SK-N-SH treated with all-trans-retinoic acid at 6 μM for 48 hours (cell line): ENCODE results near the gene DTX1.

Experiments
- ATAC-seq: fragments of 200-7000 bp; cut with Tn5 transposase; 3 replicates; pipeline ENCODE4 v1.9.1; 2020; ENCODE audit warnings: mild to moderate bottlenecking, moderate library complexity
- ARNTL ChIP-seq: fragments of 450-650 bp; formaldehyde crosslinking; IDR thresholded peaks from 2 replicates; pipeline ENCODE4 v1.5.0; 2020; ENCODE audit warnings: low read depth, mild to moderate bottlenecking, moderate library complexity, borderline replicate concordance
- BACH2 ChIP-seq: fragments of 250-450 bp; sonication (Bioruptor Pico); IDR thresholded peaks from 2 replicates; pipeline ENCODE4 v1.9.0; 2021; ENCODE audit warnings: mild to moderate bottlenecking, borderline replicate concordance
- CSDC2 ChIP-seq: fragments of 250-450 bp; sonication (Bioruptor Pico); IDR thresholded peaks from 2 replicates; pipeline ENCODE4 v1.5.0; 2020; ENCODE audit warnings: mild to moderate bottlenecking, moderate library complexity
- CSRNP3 ChIP-seq: fragments of 250-450 bp; sonication (Bioruptor Pico); IDR thresholded peaks from 2 replicates; pipeline ENCODE4 v1.5.1; 2021; ENCODE audit warnings: mild to moderate bottlenecking, moderate library complexity
- ESRRG ChIP-seq: fragments of 250-450 bp; sonication (Bioruptor Pico); IDR thresholded peaks from 2 replicates; pipeline ENCODE4 v1.6.1; 2021; ENCODE audit warnings: mild to moderate bottlenecking
- ISL1 ChIP-seq: fragments of 250-450 bp; sonication (Bioruptor Pico); IDR thresholded peaks from 2 replicates; pipeline ENCODE4 v2.1.2; 2022; ENCODE audit warnings: mild to moderate bottlenecking, moderate library complexity
- OSR1 ChIP-seq: fragments of 250-450 bp; sonication (Bioruptor Pico); IDR thresholded peaks from 2 replicates; pipeline ENCODE4 v1.8.0; 2022; ENCODE audit warnings: moderate library complexity, mild to moderate bottlenecking, inconsistent platforms
- PPARA ChIP-seq: fragments of 250-450 bp; sonication (Bioruptor Pico); IDR thresholded peaks from 2 replicates; pipeline ENCODE4 v1.5.0; 2020; ENCODE audit warnings: mild to moderate bottlenecking, borderline replicate concordance
- RARB ChIP-seq: fragments of 250-450 bp; sonication (Bioruptor Pico); IDR thresholded peaks from 2 replicates; pipeline ENCODE4 v1.8.0; 2021; ENCODE audit warnings: mild to moderate bottlenecking, moderate library complexity
- SNAI2 ChIP-seq: fragments of 250-450 bp; sonication (Bioruptor Pico); IDR thresholded peaks from 2 replicates; pipeline ENCODE4 v1.5.0; 2020; ENCODE audit warnings: mild to moderate bottlenecking, moderate library complexity
- TCF4 ChIP-seq: fragments of 250-450 bp; sonication (Bioruptor Pico); IDR thresholded peaks from 2 replicates; pipeline ENCODE4 v1.8.0; 2021; ENCODE audit warnings: mild to moderate bottlenecking, moderate library complexity, borderline replicate concordance
- TOX ChIP-seq: fragments of 250-450 bp; sonication (Bioruptor Pico); IDR thresholded peaks from 2 replicates; pipeline ENCODE4 v1.8.0; 2021; ENCODE audit warnings: mild to moderate bottlenecking, moderate library complexity, borderline replicate concordance
- ZC3H10 ChIP-seq: fragments of 250-450 bp; sonication (Bioruptor Pico); IDR thresholded peaks from 2 replicates; pipeline ENCODE4 v1.5.1; 2021; ENCODE audit warnings: mild to moderate bottlenecking, moderate library complexity
- ZFP30 ChIP-seq: fragments of 450-650 bp; formaldehyde crosslinking; IDR thresholded peaks from 2 replicates; pipeline ENCODE4 v1.5.0; 2022; ENCODE audit warnings: mild to moderate bottlenecking, moderate library complexity
- ZNF70 ChIP-seq: fragments of 450-650 bp; formaldehyde crosslinking; IDR thresholded peaks from 2 replicates; pipeline ENCODE4 v1.5.0; 2020; ENCODE audit warnings: mild to moderate bottlenecking, moderate library complexity
- ZNF8 ChIP-seq: fragments of 450-650 bp; formaldehyde crosslinking; IDR thresholded peaks from 2 replicates; pipeline ENCODE4 v1.5.0; 2020; ENCODE audit warnings: mild to moderate bottlenecking, moderate library complexity
- TF ChIP-seq, protein P1 (sequence below): fragments of 250-450 bp; sonication (Bioruptor Pico); IDR thresholded peaks from 2 replicates; pipeline ENCODE4 v1.8.0; 2021; ENCODE audit warnings: low read depth, mild to moderate bottlenecking, moderate library complexity, borderline replicate concordance
- TF ChIP-seq, protein P2 (sequence below): fragments of 250-450 bp; sonication (Bioruptor Pico); IDR thresholded peaks from 2 replicates; pipeline ENCODE4 v1.8.0; 2020; ENCODE audit warnings: mild to moderate bottlenecking, moderate library complexity, borderline replicate concordance
- TF ChIP-seq, protein P3 (sequence below): fragments of 250-450 bp; sonication (Bioruptor Pico); IDR thresholded peaks from 2 replicates; pipeline ENCODE4 v1.5.0; 2020; ENCODE audit warnings: mild to moderate bottlenecking, moderate library complexity
- TF ChIP-seq, protein P4 (sequence below): fragments of 250-450 bp; sonication (Bioruptor Pico); IDR thresholded peaks from 2 replicates; pipeline ENCODE4 v1.5.1; 2020; ENCODE audit warnings: low read depth, mild to moderate bottlenecking, moderate library complexity

Gene DTX1

DNA sequence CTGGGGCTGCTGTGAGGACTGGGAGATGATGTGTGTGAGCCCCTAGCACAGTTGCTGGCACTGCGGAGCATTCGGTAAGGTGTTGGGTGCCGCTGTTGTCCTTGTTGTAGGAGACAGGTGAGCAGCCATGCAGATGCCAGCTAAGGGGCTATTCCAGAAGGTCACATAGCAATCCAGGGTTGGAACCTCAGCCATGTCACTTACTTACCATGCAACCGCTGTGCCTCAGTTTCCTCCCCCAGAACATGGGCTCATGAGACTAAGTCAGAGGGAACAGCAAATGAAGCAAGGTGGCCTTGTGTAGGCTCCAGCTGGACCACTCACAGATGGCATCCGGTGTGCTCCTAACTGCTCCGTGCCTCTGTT, 13.2 kb downstream of the DTX1 start:
- no peak for ATAC-seq
- TF ChIP-seq TCF4 (CRISPR knock-in tag) (no peak), TOX (CRISPR knock-in tag) (no peak), RARB (CRISPR knock-in tag) (no peak), ZFP30 (no peak), ZNF70 (no peak), ARNTL (no peak), CSRNP3 (CRISPR knock-in tag) (no peak), SNAI2 (no peak), BACH2 (no peak), OSR1 (CRISPR knock-in tag) (no peak), ZC3H10 (CRISPR knock-in tag) (no peak), PPARA (CRISPR knock-in tag) (no peak), ZNF8 (CRISPR knock-in tag) (no peak), CSDC2 (CRISPR knock-in tag) (no peak), ESRRG (no peak)
- TF ChIP-seq, protein P1, sequence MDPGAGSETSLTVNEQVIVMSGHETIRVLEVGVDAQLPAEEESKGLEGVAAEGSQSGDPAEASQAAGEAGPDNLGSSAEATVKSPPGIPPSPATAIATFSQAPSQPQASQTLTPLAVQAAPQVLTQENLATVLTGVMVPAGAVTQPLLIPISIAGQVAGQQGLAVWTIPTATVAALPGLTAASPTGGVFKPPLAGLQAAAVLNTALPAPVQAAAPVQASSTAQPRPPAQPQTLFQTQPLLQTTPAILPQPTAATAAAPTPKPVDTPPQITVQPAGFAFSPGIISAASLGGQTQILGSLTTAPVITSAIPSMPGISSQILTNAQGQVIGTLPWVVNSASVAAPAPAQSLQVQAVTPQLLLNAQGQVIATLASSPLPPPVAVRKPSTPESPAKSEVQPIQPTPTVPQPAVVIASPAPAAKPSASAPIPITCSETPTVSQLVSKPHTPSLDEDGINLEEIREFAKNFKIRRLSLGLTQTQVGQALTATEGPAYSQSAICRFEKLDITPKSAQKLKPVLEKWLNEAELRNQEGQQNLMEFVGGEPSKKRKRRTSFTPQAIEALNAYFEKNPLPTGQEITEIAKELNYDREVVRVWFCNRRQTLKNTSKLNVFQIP, result no peak
- TF ChIP-seq, protein P2, sequence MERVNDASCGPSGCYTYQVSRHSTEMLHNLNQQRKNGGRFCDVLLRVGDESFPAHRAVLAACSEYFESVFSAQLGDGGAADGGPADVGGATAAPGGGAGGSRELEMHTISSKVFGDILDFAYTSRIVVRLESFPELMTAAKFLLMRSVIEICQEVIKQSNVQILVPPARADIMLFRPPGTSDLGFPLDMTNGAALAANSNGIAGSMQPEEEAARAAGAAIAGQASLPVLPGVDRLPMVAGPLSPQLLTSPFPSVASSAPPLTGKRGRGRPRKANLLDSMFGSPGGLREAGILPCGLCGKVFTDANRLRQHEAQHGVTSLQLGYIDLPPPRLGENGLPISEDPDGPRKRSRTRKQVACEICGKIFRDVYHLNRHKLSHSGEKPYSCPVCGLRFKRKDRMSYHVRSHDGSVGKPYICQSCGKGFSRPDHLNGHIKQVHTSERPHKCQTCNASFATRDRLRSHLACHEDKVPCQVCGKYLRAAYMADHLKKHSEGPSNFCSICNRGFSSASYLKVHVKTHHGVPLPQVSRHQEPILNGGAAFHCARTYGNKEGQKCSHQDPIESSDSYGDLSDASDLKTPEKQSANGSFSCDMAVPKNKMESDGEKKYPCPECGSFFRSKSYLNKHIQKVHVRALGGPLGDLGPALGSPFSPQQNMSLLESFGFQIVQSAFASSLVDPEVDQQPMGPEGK (CRISPR knock-in tag), result no peak
- TF ChIP-seq, protein P3, sequence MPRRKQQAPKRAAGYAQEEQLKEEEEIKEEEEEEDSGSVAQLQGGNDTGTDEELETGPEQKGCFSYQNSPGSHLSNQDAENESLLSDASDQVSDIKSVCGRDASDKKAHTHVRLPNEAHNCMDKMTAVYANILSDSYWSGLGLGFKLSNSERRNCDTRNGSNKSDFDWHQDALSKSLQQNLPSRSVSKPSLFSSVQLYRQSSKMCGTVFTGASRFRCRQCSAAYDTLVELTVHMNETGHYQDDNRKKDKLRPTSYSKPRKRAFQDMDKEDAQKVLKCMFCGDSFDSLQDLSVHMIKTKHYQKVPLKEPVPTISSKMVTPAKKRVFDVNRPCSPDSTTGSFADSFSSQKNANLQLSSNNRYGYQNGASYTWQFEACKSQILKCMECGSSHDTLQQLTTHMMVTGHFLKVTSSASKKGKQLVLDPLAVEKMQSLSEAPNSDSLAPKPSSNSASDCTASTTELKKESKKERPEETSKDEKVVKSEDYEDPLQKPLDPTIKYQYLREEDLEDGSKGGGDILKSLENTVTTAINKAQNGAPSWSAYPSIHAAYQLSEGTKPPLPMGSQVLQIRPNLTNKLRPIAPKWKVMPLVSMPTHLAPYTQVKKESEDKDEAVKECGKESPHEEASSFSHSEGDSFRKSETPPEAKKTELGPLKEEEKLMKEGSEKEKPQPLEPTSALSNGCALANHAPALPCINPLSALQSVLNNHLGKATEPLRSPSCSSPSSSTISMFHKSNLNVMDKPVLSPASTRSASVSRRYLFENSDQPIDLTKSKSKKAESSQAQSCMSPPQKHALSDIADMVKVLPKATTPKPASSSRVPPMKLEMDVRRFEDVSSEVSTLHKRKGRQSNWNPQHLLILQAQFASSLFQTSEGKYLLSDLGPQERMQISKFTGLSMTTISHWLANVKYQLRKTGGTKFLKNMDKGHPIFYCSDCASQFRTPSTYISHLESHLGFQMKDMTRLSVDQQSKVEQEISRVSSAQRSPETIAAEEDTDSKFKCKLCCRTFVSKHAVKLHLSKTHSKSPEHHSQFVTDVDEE, result no peak
- TF ChIP-seq, protein P4, sequence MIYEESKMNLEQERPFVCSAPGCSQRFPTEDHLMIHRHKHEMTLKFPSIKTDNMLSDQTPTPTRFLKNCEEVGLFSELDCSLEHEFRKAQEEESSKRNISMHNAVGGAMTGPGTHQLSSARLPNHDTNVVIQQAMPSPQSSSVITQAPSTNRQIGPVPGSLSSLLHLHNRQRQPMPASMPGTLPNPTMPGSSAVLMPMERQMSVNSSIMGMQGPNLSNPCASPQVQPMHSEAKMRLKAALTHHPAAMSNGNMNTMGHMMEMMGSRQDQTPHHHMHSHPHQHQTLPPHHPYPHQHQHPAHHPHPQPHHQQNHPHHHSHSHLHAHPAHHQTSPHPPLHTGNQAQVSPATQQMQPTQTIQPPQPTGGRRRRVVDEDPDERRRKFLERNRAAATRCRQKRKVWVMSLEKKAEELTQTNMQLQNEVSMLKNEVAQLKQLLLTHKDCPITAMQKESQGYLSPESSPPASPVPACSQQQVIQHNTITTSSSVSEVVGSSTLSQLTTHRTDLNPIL, result no peak

- TF ChIP-seq, protein P1, result no peak
- TF ChIP-seq ARNTL (no peak), ISL1 (no peak), ESRRG (no peak), OSR1 (CRISPR knock-in tag) (no peak), RARB (CRISPR knock-in tag) (no peak)
- TF ChIP-seq, all 23 proteins: peak for 0
- ATAC-seq, result no peak
Measured at GRCh38 chr12:113070117-113070906, 13.8 kb downstream of the DTX1 start.
